HFF-Myc (cell line): ENCODE results near the gene EPHA3.

ENCODE experiments used
- DNase-seq: peaks from one replicate; pipeline ENCODE4 v3.0.0-alpha.2; 2011; ENCODE audit warnings: low read depth; ENCODE audit errors: extremely low read depth
- H3K4me3 ChIP-seq: replicated peaks from 2 replicates; pipeline ENCODE4 v1.5.1; 2011; ENCODE audit warnings: low read depth, mild to moderate bottlenecking, control low read depth, low read length
- TF ChIP-seq, protein P1 (sequence below): IDR thresholded peaks from 2 replicates; pipeline ENCODE4 v1.5.1; 2012; ENCODE audit warnings: mild to moderate bottlenecking, low read depth, low read length, control low read depth; ENCODE audit errors: missing control alignments

EPHA3 gene

DNA sequence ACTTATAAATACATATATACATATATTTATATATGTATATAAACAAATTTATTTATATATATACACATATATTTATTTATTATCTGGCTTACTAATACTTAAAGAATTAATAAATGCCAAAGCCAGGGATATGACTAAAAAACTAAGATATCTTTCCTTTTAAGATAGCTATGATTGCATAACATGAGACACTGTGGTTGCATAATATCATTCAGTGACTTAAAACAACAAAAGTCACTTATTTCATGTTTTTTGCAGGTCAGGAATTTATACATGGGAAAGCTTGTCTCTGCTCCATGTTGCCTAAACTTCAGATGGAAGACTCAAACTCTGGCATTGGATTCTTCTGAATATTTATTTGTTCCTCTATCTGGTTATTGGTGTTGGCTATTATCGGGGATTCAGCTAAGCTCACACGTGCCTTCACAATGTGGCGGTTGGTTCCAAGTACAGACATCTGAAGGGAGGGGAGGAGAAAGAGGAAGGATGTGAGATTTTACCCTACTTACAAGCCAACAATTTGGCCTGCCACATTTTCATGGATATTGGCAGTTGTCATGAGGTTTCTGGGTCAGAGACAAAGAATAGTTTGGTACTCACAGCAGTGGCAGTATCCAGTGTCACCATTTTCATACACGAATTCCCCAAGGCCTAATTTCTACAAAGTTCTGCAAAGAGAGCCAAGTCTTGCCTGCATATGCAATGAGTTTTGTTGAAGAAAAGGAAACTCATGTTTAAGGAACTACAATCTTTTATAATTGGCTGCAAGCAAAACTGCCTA is 381.6 kb downstream of the EPHA3 start:
- no peak overlapping the region for H3K4me3 ChIP-seq
- DNase-seq: no peak
- TF ChIP-seq, protein P1, sequence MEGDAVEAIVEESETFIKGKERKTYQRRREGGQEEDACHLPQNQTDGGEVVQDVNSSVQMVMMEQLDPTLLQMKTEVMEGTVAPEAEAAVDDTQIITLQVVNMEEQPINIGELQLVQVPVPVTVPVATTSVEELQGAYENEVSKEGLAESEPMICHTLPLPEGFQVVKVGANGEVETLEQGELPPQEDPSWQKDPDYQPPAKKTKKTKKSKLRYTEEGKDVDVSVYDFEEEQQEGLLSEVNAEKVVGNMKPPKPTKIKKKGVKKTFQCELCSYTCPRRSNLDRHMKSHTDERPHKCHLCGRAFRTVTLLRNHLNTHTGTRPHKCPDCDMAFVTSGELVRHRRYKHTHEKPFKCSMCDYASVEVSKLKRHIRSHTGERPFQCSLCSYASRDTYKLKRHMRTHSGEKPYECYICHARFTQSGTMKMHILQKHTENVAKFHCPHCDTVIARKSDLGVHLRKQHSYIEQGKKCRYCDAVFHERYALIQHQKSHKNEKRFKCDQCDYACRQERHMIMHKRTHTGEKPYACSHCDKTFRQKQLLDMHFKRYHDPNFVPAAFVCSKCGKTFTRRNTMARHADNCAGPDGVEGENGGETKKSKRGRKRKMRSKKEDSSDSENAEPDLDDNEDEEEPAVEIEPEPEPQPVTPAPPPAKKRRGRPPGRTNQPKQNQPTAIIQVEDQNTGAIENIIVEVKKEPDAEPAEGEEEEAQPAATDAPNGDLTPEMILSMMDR: no peak

DNA sequence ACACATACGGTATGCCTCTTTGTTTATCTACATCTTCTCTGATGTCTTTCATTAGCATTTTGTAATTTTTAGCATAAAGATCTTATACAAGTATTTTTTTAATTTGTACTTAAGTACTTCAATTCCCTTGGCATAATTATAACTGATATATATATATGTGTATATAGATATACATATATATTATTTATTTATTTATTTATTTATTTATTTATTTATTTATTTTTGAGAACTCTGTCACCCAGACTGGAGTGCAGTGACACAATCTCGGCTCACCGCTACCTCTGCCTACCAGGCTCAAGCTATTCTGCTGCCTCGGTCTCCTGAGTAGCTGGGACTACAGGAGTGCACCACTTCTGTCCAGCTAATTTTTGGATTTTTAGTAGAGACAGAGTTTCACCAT is 382.7 kb downstream of the EPHA3 start:
- no peak overlapping the region for H3K4me3 ChIP-seq
- TF ChIP-seq, protein P1: no peak
- DNase-seq: no peak

DNA sequence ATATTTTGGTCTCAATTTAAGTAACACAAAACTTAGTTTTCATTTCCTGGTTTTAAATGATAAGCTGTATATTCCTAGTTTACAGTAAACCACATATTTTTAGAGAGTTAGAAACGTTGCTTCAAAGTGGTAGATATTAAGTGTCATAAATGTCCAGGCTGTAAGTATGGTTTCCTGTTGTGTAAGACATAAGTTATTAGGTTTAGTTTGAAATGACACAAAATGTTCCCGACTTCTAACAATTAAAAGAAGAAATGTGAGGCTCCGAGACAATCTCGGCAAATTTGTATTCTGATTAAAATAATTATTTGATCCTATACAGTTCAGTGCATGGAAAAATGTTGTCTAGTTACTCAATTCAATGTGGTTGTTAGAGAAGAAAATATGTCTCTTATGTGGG is 387.3 kb downstream of the EPHA3 start:
- TF ChIP-seq, protein P1: no peak
- H3K4me3 ChIP-seq: no peak overlapping the region
- no peak for DNase-seq

DNA sequence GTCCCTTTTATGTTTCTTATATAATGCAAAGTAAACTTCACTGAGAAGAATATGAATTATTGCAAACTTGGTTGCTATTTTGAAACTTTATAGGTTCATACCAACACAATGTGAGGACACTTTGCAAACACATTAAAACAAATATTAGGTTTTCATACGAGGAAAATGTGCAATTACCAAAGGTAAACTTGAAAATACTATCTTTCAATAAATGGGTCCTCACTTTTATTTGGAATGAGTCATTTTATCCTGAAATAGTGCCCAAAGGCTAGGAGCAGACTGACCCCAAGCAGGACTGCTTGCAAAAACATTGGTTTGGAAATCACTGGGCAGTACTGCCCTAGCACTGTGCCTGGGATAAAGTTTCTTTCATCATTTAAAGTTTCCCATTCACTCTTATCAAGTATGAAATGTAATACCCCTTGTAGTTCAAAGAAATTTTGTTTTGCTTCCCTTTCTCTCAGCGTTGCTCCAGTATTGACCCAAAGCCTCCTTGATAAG is 396.5 kb downstream of the EPHA3 start:
- no peak for DNase-seq
- TF ChIP-seq, protein P1: no peak
- no peak overlapping the region for H3K4me3 ChIP-seq

DNA sequence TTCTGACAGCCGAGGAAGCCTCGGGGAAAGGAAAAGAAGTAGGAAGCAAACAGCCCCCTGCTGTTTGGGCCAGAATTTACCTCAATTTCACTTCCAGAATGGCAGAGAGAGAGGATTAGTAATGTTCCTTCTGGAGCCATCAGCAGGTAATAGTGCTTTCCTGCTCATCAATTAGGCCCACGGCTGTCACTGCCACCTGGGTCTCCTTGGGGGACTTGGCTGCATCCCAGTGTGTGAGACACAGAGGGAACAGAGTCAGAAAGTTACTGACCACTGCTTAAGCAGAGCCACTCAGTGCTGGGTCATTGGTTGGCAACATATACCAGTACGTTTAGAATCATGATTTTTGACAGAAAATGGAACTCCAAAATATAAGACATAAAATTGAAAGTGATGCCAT is 397.0 kb downstream of the EPHA3 start:
- TF ChIP-seq, protein P1: no peak
- no peak for DNase-seq
- H3K4me3 ChIP-seq: no peak overlapping the region

DNA sequence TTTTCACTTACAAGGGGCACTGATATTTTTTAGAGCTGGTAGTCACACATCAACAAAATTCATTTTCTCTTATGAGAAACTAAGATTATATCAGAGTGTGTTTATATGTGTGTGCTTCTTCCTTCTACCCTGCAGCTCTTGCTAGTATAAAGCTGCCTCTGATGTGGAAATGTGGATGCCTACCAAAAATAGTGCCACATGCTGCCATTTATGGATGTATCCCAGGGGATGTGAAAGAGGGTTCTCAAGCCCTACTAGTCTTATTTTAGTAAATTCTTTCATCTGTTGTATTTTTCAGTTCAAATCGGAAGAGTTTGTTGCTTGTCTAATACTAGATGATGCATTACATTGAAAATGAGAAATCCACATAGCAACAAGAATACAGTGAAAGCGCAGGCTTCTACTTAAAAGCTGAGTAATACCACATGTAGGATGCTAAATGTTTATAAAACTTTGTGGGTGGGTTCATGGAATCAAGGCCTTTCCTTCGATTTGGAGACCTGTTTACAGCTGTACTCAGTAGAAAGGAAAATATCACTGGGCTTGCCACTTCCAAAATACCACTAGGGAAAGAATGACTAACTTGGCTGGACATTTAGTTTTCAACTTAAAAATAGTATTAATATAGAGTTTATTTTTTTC is 399.2 kb downstream of the EPHA3 start:
- TF ChIP-seq, protein P1: no peak
- DNase-seq: no peak
- H3K4me3 ChIP-seq: no peak overlapping the region

DNA sequence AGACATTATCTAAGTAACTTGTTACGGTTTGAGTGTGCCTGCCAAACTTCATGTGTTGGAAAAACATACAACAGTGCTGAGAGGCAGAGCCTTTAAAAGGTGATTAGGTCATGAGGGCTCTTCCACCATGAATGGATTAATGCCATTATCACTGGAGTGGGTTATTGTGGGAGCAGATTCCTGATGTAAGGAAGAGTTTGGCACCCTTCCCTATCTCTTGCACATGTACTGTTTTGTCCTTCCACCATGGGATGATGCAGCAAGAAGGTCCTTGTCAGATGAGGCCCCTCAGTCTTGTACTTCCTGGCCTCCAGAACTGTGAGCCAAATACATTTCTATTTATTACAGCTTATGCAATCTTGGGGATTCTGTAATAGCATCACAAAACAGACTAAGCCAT is 413.9 kb downstream of the EPHA3 start:
- TF ChIP-seq, protein P1: no peak
- no peak overlapping the region for H3K4me3 ChIP-seq
- DNase-seq: no peak
